ENCODE measurements around the gene SMARCD1.

SMARCD1 gene

GRCh38 chr12:50051101-50051806, 33.9 kb upstream of the SMARCD1 start:
- no peaks in the 10 kb centered on the region for H3F3A ChIP-seq (ENCODE audit: low read depth)
- H3K27me3 ChIP-seq (ENCODE audit: insufficient read depth, low read length, poor library complexity, severe bottlenecking) = no peaks in the 10 kb centered on the region
- peaks cover 2% of the 10 kb centered on the region for H3K4me1 ChIP-seq (ENCODE audit: insufficient read depth, low read length, poor library complexity, severe bottlenecking)
- no peaks in the 10 kb centered on the region for H4K20me1 ChIP-seq (ENCODE audit: insufficient read depth, low read length, poor library complexity, severe bottlenecking)
- H2AFZ ChIP-seq (ENCODE audit: low read length) = no peak overlapping the region
- H3K9me3 ChIP-seq (ENCODE audit: insufficient read depth, low read depth, low read length) = no peaks in the 10 kb centered on the region
- H3K36me3 ChIP-seq (ENCODE audit: insufficient read depth, low read length) = no peaks in the 10 kb centered on the region
- H3K79me2 ChIP-seq (ENCODE audit: insufficient read depth, low read length) = no peaks in the 10 kb centered on the region
- no peak overlapping the region for H3K4me2 ChIP-seq (ENCODE audit: low read depth, low read length, poor library complexity, severe bottlenecking)
- no peak overlapping the region for H3K4me3 ChIP-seq (ENCODE audit: low read length, poor library complexity, severe bottlenecking)
- H3K9me2 ChIP-seq (replicated peaks; ENCODE audit: low read depth, low read length) = no peaks in the 10 kb centered on the region
- TF ChIP-seq EZH2phosphoT487 (IDR thresholded peaks at IDR 0.05; ENCODE audit: borderline replicate concordance) (no peak), CTCF (conservative IDR thresholded peaks at IDR 0.05; ENCODE audit: low read length) (no peak)
- no peak overlapping the region for H3K9ac ChIP-seq (ENCODE audit: low read depth, low read length, poor library complexity, severe bottlenecking)

DNA sequence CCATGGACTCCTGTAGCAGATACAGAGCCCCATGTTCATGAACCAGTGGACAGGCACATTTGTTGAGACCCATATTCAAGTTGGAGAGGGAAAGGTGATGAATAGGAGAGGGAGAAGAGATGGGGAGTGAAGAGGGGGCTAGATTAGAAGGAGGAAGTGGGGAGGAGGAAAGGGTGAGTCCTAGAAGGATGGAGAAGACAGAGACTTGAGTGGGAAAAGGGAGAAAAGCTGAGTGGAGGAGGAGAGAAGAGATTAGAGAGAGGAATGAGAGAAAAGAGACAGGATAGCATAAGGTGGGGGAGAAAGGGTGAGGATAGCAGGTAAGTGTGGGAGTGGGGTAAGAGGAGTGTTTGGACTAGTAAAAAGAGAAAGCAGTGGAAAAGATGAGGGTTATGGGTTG, 32.6 kb upstream of the SMARCD1 start:
- no peaks in the 10 kb centered on the region for H3K36me3 ChIP-seq (ENCODE audit: insufficient read depth, low read length)
- no peaks in the 10 kb centered on the region for H3K9me3 ChIP-seq (ENCODE audit: insufficient read depth, low read depth, low read length)
- H3K79me2 ChIP-seq (ENCODE audit: insufficient read depth, low read length) = no peaks in the 10 kb centered on the region
- H3K4me3 ChIP-seq (ENCODE audit: low read length, poor library complexity, severe bottlenecking) = no peak overlapping the region
- H3F3A ChIP-seq (ENCODE audit: low read depth) = no peaks in the 10 kb centered on the region
- H3K9me2 ChIP-seq (replicated peaks; ENCODE audit: low read depth, low read length) = no peaks in the 10 kb centered on the region
- no peak overlapping the region for H3K4me2 ChIP-seq (ENCODE audit: low read depth, low read length, poor library complexity, severe bottlenecking)
- H3K9ac ChIP-seq (ENCODE audit: low read depth, low read length, poor library complexity, severe bottlenecking) = no peak overlapping the region
- H2AFZ ChIP-seq (ENCODE audit: low read length) = no peak overlapping the region
- H4K20me1 ChIP-seq (ENCODE audit: insufficient read depth, low read length, poor library complexity, severe bottlenecking) = no peaks in the 10 kb centered on the region
- H3K27me3 ChIP-seq (ENCODE audit: insufficient read depth, low read length, poor library complexity, severe bottlenecking) = no peaks in the 10 kb centered on the region
- H3K4me1 ChIP-seq (ENCODE audit: insufficient read depth, low read length, poor library complexity, severe bottlenecking) = peaks cover 13% of the 10 kb centered on the region
- TF ChIP-seq CTCF (conservative IDR thresholded peaks at IDR 0.05; ENCODE audit: low read length) (no peak), EZH2phosphoT487 (IDR thresholded peaks at IDR 0.05; ENCODE audit: borderline replicate concordance) (no peak)

- no peaks in the 10 kb centered on the region for H3F3A ChIP-seq (ENCODE audit: low read depth)
- H3K27me3 ChIP-seq (ENCODE audit: insufficient read depth, low read length, poor library complexity, severe bottlenecking) = no peaks in the 10 kb centered on the region
- TF ChIP-seq EZH2phosphoT487 (IDR thresholded peaks at IDR 0.05; ENCODE audit: borderline replicate concordance) (no peak), CTCF (conservative IDR thresholded peaks at IDR 0.05; ENCODE audit: low read length) (no peak)
Measured at GRCh38 chr12:50052964-50053363, 32.2 kb upstream of the SMARCD1 start.

More at GRCh38 chr12:50052964-50053363, 32.2 kb upstream of the SMARCD1 start:
- no peak overlapping the region for H3K4me3 ChIP-seq (ENCODE audit: low read length, poor library complexity, severe bottlenecking)
- H3K9me3 ChIP-seq (ENCODE audit: insufficient read depth, low read depth, low read length) = no peaks in the 10 kb centered on the region
- no peaks in the 10 kb centered on the region for H3K79me2 ChIP-seq (ENCODE audit: insufficient read depth, low read length)
- no peaks in the 10 kb centered on the region for H3K9me2 ChIP-seq (replicated peaks; ENCODE audit: low read depth, low read length)
- H3K9ac ChIP-seq (ENCODE audit: low read depth, low read length, poor library complexity, severe bottlenecking) = no peak overlapping the region
- no peaks in the 10 kb centered on the region for H4K20me1 ChIP-seq (ENCODE audit: insufficient read depth, low read length, poor library complexity, severe bottlenecking)
- H3K4me1 ChIP-seq (ENCODE audit: insufficient read depth, low read length, poor library complexity, severe bottlenecking) = peaks cover 14% of the 10 kb centered on the region
- no peak overlapping the region for H2AFZ ChIP-seq (ENCODE audit: low read length)
- H3K4me2 ChIP-seq (ENCODE audit: low read depth, low read length, poor library complexity, severe bottlenecking) = no peak overlapping the region
- H3K36me3 ChIP-seq (ENCODE audit: insufficient read depth, low read length) = no peaks in the 10 kb centered on the region
